Activated T-helper 2 cell treated with anti-CD3 and anti-CD28 coated beads, Interferon-gamma antibody, Interleukin-2, Interleukin-4, amounts not matched to agents 10 μg/mL and 5 μg/mL and 100 μg/mL, durations not matched to agents 14 hours and 24 hours and 36 hours (primary cell): ENCODE results near the gene RPL28. TPM values are rescaled to one million over a fixed set of nuclear protein-coding genes. Genes with fewer than 3 reads are reported as not detected.
"Not testable (repeated sequence)": the region's sequence is repeated elsewhere in the genome, so short reads cannot be mapped to it uniquely, and the experiment has no call there.

Source experiments
- DNase-seq: peaks from one replicate; pipeline ENCODE4 v3.0.0; 2021; ENCODE audit warnings: low spot score
- H3K27ac Mint-ChIP-seq: one replicate; pipeline ENCODE4 v1.8.0; 2021; ENCODE audit warnings: mixed read lengths
- H3K27me3 Mint-ChIP-seq: one replicate; pipeline ENCODE4 v1.8.0; 2021; ENCODE audit warnings: low read depth, mixed read lengths
- H3K36me3 Mint-ChIP-seq: one replicate; pipeline ENCODE4 v1.8.0; 2021; ENCODE audit warnings: low read depth, mixed read lengths
- H3K4me1 Mint-ChIP-seq: one replicate; pipeline ENCODE4 v1.8.0; 2021; ENCODE audit warnings: low read depth, mixed read lengths
- H3K4me3 Mint-ChIP-seq: one replicate; pipeline ENCODE4 v1.8.0; 2021; ENCODE audit warnings: low read depth, mild to moderate bottlenecking, moderate library complexity, mixed read lengths
- H3K9me3 Mint-ChIP-seq: one replicate; pipeline ENCODE4 v1.8.0; 2021; ENCODE audit warnings: mixed read lengths
- intact Hi-C: fragments of 100-400 bp; cut with micrococcal nuclease; formaldehyde crosslinking; loops from one replicate; pipeline ENCODE4 v1.15.1; 2023
- total RNA-seq: library from RNA; stranded (reverse); gene quantifications from 2 replicates; pipeline ENCODE4 v1.2.3, GENCODE V29; 2022

Gene RPL28
- total RNA-seq, 1 donor from 2014 or later, result 2,207 TPM

DNA sequence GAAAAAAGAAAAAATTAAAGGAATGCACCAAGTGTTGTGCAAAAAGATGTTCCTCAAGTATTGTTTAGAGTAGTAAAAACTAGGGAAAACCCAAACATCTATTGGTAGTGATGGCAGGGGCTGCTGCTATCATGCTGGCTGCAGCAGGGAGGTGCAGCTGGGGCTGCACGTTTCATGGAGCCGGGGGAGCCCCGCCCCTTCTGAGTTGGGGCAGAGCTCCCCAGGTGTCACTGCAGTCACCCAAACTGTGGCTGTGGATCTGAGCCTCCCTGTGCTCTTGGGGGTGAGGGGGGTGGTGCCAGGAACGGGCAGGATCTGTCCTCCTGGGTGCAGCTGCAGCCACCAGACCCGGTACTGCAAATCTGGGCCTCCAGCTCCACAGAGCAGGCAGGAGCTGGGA lies 33.4 kb downstream of the RPL28 start:
- Mint-ChIP-seq H3K36me3 (no peaks in the 10 kb centered on the region), H3K9me3 (no peaks in the 10 kb centered on the region), H3K4me3 (no peak overlapping the region), H3K4me1 (peaks cover 9% of the 10 kb centered on the region), H3K27ac (no peak overlapping the region), H3K27me3 (peaks cover 10% of the 10 kb centered on the region)
- DNase-seq, result no peak
- intact Hi-C loops, result loop anchor here (2.0 kb wide), 1 partner anchor 126 kb away; no protein-coding TSS in a partner anchor

DNA sequence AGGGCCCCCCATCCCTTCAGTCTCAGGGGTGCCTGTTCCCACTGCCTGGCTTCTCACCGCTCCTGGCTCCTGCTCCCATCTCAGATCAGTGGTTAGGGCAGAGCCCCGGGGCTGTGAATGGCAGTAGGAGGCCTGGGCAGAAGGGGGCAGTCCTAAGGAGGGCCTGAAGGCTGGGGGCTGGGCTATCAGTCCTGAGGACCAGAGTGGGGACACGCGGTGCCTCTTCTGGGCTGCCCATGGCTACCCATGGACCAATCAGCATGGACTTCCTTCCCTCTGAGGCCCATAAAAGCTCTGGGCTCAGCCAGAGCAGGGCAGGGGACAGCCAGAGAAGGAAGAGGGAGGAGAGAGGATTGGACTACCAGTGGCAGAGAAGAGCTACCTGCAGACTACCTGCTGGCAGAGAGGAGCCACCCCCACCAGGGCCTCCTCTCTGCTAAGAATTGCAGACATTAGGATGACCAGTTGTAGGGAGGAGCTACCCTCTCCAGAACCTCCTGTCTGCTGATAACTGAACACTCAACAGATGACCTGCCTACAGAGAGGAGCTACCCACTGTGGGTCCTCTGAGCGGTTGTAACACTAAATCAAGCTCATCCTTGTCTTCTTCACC lies 34.0 kb downstream of the RPL28 start:
- peaks cover 9% of the 10 kb centered on the region for H3K4me1 Mint-ChIP-seq
- no peak overlapping the region for H3K4me3 Mint-ChIP-seq
- H3K27ac Mint-ChIP-seq, result no peak overlapping the region
- DNase-seq, result no peak
- no peaks in the 10 kb centered on the region for H3K36me3 Mint-ChIP-seq
- no peaks in the 10 kb centered on the region for H3K9me3 Mint-ChIP-seq
- intact Hi-C loops, result loop anchor here (2.0 kb wide), 1 partner anchor 127 kb away; no protein-coding TSS in a partner anchor
- peaks cover 12% of the 10 kb centered on the region for H3K27me3 Mint-ChIP-seq

DNA sequence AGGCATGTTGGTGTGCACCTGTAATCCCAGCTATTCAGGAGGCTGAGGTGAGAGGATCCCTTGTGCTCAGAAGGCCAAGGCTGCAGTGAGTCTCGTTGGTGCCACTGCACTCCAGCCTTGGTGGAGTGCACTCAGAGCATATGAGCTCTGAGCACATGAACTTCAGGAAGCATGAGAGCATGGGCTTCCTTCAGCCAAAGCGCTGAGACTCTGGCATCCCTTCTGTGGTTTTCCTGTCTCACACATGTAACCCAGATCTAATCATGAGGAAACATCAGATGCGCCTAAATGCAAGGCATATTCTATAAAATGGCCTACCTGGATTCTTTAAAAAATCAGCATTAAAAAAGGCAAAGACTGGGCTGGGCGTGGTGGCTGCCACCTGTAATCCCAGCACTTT lies 35.5 kb downstream of the RPL28 start:
- H3K27ac Mint-ChIP-seq, intact Hi-C loops, H3K9me3 Mint-ChIP-seq, H3K4me1 Mint-ChIP-seq, H3K36me3 Mint-ChIP-seq, DNase-seq, H3K4me3 Mint-ChIP-seq: not testable (repeated sequence)
- peaks cover 15% of the 10 kb centered on the region for H3K27me3 Mint-ChIP-seq

DNA sequence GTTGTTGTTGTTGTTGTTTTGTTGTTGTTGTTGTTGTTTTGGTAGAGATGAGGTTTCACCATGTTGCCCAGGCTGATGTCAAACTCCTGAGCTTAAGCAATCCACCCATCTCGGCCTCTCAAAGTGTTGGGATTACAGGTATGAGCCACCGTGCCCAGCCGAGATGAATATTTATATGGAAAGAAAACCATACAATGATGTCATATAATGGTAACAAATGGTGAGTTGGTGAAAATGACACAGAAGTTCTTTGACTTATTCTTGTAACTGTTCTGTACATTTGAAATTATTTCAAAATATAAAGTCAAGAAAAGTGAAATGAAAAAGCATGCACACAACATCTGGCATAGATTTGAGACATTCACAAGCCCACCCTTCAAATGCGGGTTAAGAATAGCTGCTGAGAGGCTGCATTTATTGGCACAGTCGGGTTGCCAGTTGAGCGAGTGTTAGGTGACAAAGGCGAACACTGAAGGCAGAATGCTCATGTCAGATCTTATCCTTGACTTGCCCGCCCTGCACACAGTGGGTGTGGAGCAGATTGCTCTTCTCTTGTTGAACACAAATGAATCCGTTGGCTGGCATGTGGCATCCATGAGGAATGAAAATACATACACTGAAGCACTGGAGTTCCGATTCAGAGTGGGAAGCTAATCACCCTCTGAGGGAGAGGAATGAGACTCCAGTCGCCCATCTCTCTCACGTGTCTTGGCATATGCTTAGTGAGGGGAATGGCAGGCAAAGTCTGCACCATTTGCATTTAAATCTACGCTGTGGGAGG lies 37.7 kb downstream of the RPL28 start:
- Mint-ChIP-seq H3K27ac (no peak overlapping the region), H3K4me1 (peaks cover 6% of the 10 kb centered on the region), H3K27me3 (peaks cover 13% of the 10 kb centered on the region), H3K36me3 (no peaks in the 10 kb centered on the region), H3K9me3 (no peaks in the 10 kb centered on the region), H3K4me3 (no peak overlapping the region)
- intact Hi-C loops, result no loop called here
- DNase-seq, result no peak

DNA sequence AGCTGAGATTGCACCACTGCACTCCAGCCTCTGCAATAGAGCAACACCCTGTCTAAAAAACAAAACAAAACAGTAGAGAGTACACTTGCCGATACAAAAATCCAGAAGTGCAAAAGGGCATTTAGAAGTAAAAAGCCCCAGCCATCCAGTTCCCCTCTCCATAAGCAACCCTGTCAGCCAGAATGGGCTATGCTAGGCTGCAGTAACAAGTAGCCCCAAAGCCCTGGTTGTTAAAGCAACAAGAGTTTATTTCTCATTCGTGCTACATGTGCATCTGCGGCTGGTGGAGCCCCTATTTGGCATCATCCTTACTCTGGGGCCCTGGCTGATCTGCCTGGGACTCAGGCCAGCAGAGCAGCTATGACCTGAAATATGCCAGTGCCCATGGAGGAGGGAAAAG lies 38.8 kb downstream of the RPL28 start:
- H3K4me3 Mint-ChIP-seq, result no peak overlapping the region
- H3K36me3 Mint-ChIP-seq, result no peaks in the 10 kb centered on the region
- no peaks in the 10 kb centered on the region for H3K9me3 Mint-ChIP-seq
- H3K4me1 Mint-ChIP-seq, result peaks cover 6% of the 10 kb centered on the region
- no peak for DNase-seq
- peaks cover 13% of the 10 kb centered on the region for H3K27me3 Mint-ChIP-seq
- intact Hi-C loops, result no loop called here
- no peak overlapping the region for H3K27ac Mint-ChIP-seq

DNA sequence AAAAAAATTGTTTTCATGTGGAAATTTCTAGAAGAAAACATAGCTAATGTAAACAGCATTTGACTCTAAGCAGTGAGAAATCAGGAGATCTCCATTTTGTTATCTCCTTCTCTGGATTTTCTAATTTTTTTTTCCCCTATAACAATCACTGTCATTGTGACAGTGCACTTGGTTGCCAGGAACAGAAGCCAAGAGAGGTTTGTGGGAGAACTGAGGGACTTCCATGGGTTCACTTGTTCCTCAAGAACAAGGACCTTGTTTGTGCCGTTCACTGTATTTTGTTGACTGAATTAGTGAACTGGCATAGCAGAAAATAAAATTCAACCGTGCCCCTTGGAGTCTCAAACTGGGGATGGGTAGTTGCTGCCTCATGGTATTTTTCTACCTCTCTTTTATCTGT lies 40.3 kb downstream of the RPL28 start:
- Mint-ChIP-seq H3K9me3 (no peaks in the 10 kb centered on the region), H3K36me3 (no peaks in the 10 kb centered on the region), H3K27ac (no peak overlapping the region), H3K4me1 (peaks cover 6% of the 10 kb centered on the region), H3K27me3 (peaks cover 9% of the 10 kb centered on the region), H3K4me3 (no peak overlapping the region)
- DNase-seq, result no peak
- intact Hi-C loops, result no loop called here

DNA sequence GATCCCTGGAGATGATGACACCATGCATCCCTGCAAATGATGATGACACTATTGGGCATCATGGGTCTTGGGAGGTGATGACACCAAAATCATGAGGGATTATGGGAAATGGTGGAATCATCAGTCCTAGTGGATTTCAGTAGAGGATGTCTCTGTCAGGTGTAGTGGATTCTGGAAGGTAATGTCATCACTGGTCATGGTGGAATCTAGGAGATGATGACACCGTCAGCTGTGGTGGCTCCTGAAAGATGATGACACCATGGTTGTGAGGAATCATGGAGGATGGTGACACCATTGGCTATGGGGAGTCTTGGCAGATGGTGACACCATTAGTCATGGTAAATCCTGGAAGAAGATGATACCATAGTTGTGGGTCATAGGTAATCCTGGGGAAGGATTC lies 45.5 kb downstream of the RPL28 start:
- H3K4me1 Mint-ChIP-seq, result no peaks in the 10 kb centered on the region
- no peaks in the 10 kb centered on the region for H3K36me3 Mint-ChIP-seq
- no peaks in the 10 kb centered on the region for H3K9me3 Mint-ChIP-seq
- no peak overlapping the region for H3K4me3 Mint-ChIP-seq
- no peak for DNase-seq
- H3K27ac Mint-ChIP-seq, result no peak overlapping the region
- intact Hi-C loops, result no loop called here
- H3K27me3 Mint-ChIP-seq, result peaks cover 3% of the 10 kb centered on the region

DNA sequence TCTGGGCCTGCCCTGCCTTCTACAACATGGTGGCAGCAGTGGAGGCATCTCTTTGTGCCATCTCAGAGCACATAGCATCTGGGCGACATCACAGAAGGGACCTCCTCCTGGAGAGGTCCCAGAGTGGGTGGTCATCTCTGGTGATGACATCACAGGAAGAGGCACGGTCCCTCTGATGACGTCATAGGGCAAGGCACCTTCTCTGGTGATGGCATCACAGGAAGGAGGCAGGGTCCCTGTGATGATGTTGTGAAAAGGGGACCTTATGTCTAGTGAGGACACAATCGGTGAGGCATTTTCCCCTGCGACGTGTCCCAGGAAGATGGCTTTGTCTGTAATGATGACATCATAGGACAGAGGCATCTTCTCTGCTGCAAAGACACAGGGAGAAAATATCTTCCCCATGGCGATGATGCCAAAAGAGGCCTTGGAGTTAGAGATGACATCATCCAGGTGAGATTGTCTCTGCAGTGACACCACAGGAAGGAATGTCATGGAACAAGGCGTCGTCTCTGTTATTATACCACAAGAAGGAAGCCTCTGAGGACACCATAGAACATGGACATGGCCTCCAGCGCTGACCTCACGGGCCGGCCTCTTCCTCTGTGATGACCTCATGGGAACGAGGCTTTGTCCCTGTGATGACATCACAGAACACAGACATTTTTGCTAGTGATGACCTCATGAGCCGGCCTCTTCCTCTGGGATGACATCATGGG lies 46.7 kb downstream of the RPL28 start:
- no peak for DNase-seq
- Mint-ChIP-seq H3K9me3 (no peaks in the 10 kb centered on the region), H3K4me3 (no peak overlapping the region), H3K36me3 (no peaks in the 10 kb centered on the region), H3K4me1 (no peaks in the 10 kb centered on the region), H3K27ac (no peak overlapping the region), H3K27me3 (peaks cover 10% of the 10 kb centered on the region)
- intact Hi-C loops, result no loop called here

DNA sequence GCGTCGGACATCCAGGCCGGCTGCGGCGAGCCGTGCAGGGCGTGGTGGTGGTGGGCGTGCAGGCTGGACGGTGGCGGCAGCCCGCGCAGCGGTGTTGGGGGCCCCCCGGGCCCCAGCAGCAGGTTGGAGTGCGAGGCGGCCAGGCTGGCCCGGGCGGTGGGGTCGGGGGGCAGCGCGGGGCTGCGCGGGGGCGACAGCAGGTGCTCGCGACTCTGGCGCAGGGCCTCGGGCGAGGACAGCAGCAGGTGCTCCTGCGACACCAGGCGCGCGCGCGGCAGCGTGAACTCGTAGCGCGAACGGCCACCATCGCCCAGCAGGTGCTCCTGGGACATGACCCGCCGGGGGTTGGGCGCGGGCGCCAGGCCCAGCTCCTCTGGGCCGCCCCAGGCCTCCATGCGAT lies 47.6 kb downstream of the RPL28 start:
- H3K4me1 Mint-ChIP-seq, result no peaks in the 10 kb centered on the region
- no peak overlapping the region for H3K4me3 Mint-ChIP-seq
- H3K27ac Mint-ChIP-seq, result no peak overlapping the region
- no peaks in the 10 kb centered on the region for H3K36me3 Mint-ChIP-seq
- intact Hi-C loops, result no loop called here
- DNase-seq, result no peak
- H3K27me3 Mint-ChIP-seq, result peaks cover 10% of the 10 kb centered on the region
- no peaks in the 10 kb centered on the region for H3K9me3 Mint-ChIP-seq

DNA sequence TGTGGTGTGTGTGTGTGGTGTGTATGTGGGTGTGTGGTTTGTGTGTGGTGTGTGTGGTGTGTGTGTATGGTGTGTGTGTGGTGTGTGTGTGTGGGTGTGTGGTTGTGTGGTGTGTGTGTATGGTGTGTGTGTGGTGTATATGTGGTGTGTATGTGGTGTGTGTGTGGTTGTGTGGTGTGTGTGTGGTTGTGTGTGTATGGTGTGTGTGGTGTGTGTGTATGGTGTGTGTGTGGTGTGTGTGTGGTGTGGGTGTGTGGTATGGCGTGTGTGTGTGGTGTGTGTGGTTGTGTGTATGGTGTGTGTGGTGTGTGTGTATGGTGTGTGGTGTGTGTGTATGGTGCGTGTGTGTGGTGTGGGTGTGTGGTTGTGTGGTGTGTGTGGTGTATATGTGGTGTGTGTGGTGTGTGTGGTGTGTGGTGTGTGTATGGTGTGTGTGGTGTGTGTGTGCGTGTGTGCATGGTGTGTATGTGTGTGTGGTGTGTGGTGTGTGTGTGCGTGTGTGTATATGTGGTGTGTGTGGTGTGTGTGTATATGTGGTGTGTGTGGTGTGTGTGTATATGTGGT lies 48.7 kb downstream of the RPL28 start:
- H3K36me3 Mint-ChIP-seq, result no peaks in the 10 kb centered on the region
- intact Hi-C loops, result no loop called here
- no peak overlapping the region for H3K27ac Mint-ChIP-seq
- no peak for DNase-seq
- H3K27me3 Mint-ChIP-seq, result peaks cover 17% of the 10 kb centered on the region
- no peaks in the 10 kb centered on the region for H3K4me1 Mint-ChIP-seq
- no peak overlapping the region for H3K4me3 Mint-ChIP-seq
- H3K9me3 Mint-ChIP-seq, result no peaks in the 10 kb centered on the region

DNA sequence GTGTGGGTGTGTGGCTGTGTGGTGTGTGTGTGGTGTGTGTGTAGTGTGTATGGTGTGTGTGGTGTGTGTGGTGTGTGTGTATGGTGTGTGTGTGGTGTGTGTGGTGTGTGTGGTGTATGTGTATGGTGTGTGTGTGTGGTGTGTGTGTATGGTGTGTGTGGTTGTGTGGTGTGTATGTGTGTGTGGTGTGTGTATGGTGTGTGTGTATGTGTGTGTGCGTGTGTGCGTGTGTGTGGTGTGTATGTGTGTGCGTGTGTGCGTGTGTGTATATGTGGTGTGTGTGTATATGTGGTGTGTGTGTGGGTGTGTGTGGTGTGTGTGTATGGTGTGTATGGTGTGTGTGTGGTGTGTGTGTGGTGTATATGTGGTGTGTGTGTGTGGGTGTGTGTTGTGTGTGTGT lies 49.3 kb downstream of the RPL28 start:
- Mint-ChIP-seq H3K27me3 (peaks cover 21% of the 10 kb centered on the region), H3K4me3 (no peak overlapping the region), H3K27ac (no peak overlapping the region), H3K4me1 (no peaks in the 10 kb centered on the region), H3K36me3 (no peaks in the 10 kb centered on the region), H3K9me3 (no peaks in the 10 kb centered on the region)
- no peak for DNase-seq
- intact Hi-C loops, result no loop called here

DNA sequence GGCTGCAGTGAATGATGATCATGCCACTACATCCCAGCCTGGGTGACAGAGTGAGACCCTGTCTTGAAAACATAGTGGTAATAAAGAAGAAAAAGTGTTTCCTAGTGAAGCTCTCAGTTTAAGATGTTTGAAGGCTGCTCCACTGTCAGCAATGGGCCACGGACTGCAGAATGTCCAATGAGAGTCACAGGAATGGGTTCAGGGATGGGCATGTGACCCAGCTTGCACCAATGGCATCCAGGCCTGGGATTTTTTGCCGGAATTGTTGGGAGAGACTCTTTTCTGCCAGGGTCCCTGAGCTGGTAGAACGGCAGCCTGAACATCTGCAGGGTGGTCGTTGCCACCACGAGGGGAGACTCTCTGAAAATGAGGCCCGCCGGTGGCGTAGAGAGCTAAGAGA lies 51.1 kb downstream of the RPL28 start:
- Mint-ChIP-seq H3K9me3 (no peaks in the 10 kb centered on the region), H3K4me1 (peaks cover 10% of the 10 kb centered on the region), H3K27ac (no peak overlapping the region), H3K4me3 (no peak overlapping the region), H3K27me3 (peaks cover 35% of the 10 kb centered on the region), H3K36me3 (no peaks in the 10 kb centered on the region)
- DNase-seq, result no peak
- intact Hi-C loops, result no loop called here

DNA sequence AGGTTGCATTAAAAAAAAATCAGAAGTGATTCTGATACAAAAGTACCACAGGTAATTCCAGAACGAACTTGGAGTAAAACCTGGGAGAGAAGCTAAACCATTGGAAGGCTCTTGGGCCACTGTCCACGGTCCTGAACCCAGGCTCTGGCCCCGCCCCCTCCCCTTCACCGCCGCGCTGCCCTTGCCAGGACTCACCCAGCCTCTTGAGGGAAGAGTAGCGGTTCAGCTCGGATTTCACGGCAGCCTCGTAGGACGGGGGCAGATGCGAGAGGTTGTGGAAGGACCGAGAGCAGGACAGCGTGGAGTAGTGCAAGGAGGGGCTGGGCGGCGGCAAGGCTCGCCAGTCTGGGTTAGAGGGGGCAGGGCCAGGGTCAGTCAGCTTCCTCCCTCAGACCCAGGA lies 51.7 kb downstream of the RPL28 start:
- intact Hi-C loops, result no loop called here
- Mint-ChIP-seq H3K27me3 (peaks cover 39% of the 10 kb centered on the region), H3K9me3 (no peaks in the 10 kb centered on the region)

More for the DNA sequence above, 51.7 kb downstream of the RPL28 start:
- Mint-ChIP-seq H3K4me1 (peaks cover 10% of the 10 kb centered on the region), H3K36me3 (no peaks in the 10 kb centered on the region), H3K27ac (no peak overlapping the region), H3K4me3 (no peak overlapping the region)
- DNase-seq, result no peak
